ENCODE results near the gene MBNL1.

Gene MBNL1

GRCh38 chr3:152298393-152299248 lies 29.9 kb downstream of the MBNL1 start:
- DNase-seq (ENCODE audit: low read depth, low spot score) = peak; percentile 13

GRCh38 chr3:152299249-152299976 lies 30.7 kb downstream of the MBNL1 start:
- no peak for DNase-seq (ENCODE audit: low read depth, low spot score)

- DNase-seq (ENCODE audit: low read depth, low spot score) = no peak
Measured at GRCh38 chr3:152300029-152300731, 31.5 kb downstream of the MBNL1 start.

- DNase-seq (ENCODE audit: low read depth, low spot score) = no peak
Measured at GRCh38 chr3:152301745-152302181, 33.0 kb downstream of the MBNL1 start.

- DNase-seq (ENCODE audit: low read depth, low spot score) = no peak
Measured at GRCh38 chr3:152302521-152303021, 33.8 kb downstream of the MBNL1 start.

GRCh38 chr3:152304160-152304559 lies 35.4 kb downstream of the MBNL1 start:
- DNase-seq (ENCODE audit: low read depth, low spot score) = no peak

- no peak for DNase-seq (ENCODE audit: low read depth, low spot score)
Measured at GRCh38 chr3:152305075-152305474, 36.3 kb downstream of the MBNL1 start.

- no peak for DNase-seq (ENCODE audit: low read depth, low spot score)
Measured at GRCh38 chr3:152307829-152308474, 39.2 kb downstream of the MBNL1 start.

- DNase-seq (ENCODE audit: low read depth, low spot score) = no peak
Measured at GRCh38 chr3:152308475-152308844, 39.7 kb downstream of the MBNL1 start.

- DNase-seq (ENCODE audit: low read depth, low spot score) = no peak
Measured at GRCh38 chr3:152309031-152309430, 40.3 kb downstream of the MBNL1 start.

GRCh38 chr3:152309535-152310307 lies 41.0 kb downstream of the MBNL1 start:
- no peak for DNase-seq (ENCODE audit: low read depth, low spot score)

GRCh38 chr3:152313430-152313829 lies 44.7 kb downstream of the MBNL1 start:
- DNase-seq (ENCODE audit: low read depth, low spot score) = no peak

GRCh38 chr3:152313914-152314313 lies 45.2 kb downstream of the MBNL1 start:
- DNase-seq (ENCODE audit: low read depth, low spot score) = no peak

- DNase-seq (ENCODE audit: low read depth, low spot score) = no peak
Measured at GRCh38 chr3:152314677-152315353, 46.1 kb downstream of the MBNL1 start.

GRCh38 chr3:152315623-152316022 lies 46.9 kb downstream of the MBNL1 start:
- DNase-seq (ENCODE audit: low read depth, low spot score) = no peak

- no peak for DNase-seq (ENCODE audit: low read depth, low spot score)
Measured at GRCh38 chr3:152316318-152316717, 47.6 kb downstream of the MBNL1 start.

- DNase-seq (ENCODE audit: low read depth, low spot score) = no peak
Measured at GRCh38 chr3:152317184-152317583, 48.5 kb downstream of the MBNL1 start.

- DNase-seq (ENCODE audit: low read depth, low spot score) = no peak
Measured at GRCh38 chr3:152317956-152318355, 49.2 kb downstream of the MBNL1 start.

GRCh38 chr3:152318512-152318911 lies 49.8 kb downstream of the MBNL1 start:
- DNase-seq (ENCODE audit: low read depth, low spot score) = no peak

GRCh38 chr3:152319256-152319655 lies 50.5 kb downstream of the MBNL1 start:
- DNase-seq (ENCODE audit: low read depth, low spot score) = no peak

All from activated naive CD8-positive, alpha-beta T cell treated with anti-CD3 and anti-CD28 coated beads, Interleukin-2, amount 50 U/mL, for 16 hours (primary cell).